Erythroblast (primary cell): Measurements from ENCODE around the gene HSFX3.
"Not testable (repeated sequence)": the region's sequence is repeated elsewhere in the genome, so short reads cannot be mapped to it uniquely, and the experiment has no call there.

ENCODE experiments used
- GATA1 ChIP-seq: IDR thresholded peaks from 2 replicates; pipeline ENCODE4 v1.6.1; 2011; ENCODE audit warnings: low read depth, mild to moderate bottlenecking, control low read depth, low read length, moderate library complexity
- POLR2A ChIP-seq: IDR thresholded peaks from 2 replicates; pipeline ENCODE4 v1.6.1; 2011; ENCODE audit warnings: mild to moderate bottlenecking, low read length

DNA sequence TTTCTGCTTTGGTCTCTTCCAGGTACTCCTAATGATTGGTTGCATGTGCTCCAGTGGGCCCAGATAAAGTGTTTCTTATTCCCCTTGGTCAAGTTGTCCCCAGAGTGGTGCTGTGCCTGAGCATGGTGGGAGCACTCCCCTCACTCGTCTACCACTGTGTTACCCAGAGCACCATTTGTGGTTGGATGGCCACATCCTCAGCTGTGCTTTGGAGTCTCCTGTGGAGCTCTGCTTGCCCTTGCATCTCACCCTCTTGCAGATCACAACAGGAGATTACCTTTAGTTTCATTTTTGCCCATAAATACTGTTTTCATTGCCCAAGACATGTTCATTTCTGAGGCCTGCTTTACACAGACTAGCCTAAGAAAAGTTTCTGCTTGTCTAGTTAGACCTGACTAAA lies 730 bp upstream of the HSFX3 start:
- not testable (repeated sequence) for TF ChIP-seq POLR2A, GATA1
